GM10248 (cell line): ENCODE measurements around the gene ALDH1L1.

Experiments used
- CTCF ChIA-PET: fragments of 300-600 bp; sonication (Branson Sonifier 250); formaldehyde crosslinking; extraction: SDS; loops from one replicate; lab custom pipeline; 2021; ENCODE audit warnings: antibody characterized with exemption; lab: Yijun Ruan, JAX
- POLR2A ChIA-PET: fragments of 350-650 bp; sonication (Branson Sonifier 250); formaldehyde crosslinking; extraction: SDS; loops from one replicate; lab custom pipeline; 2020; ENCODE audit warnings: antibody characterized with exemption; lab: Yijun Ruan, JAX
- DNase-seq: peaks from one replicate; pipeline ENCODE4 v3.0.0; 2012; ENCODE audit errors: extremely low spot score
- CTCF ChIP-seq: IDR thresholded peaks from 2 replicates; pipeline ENCODE4 v1.5.1; 2012; ENCODE audit warnings: mild to moderate bottlenecking, low read depth; ENCODE audit errors: extremely low read depth, missing control alignments, control extremely low read depth

ALDH1L1 gene

GRCh38 chr3:126131881-126132750, 48.3 kb downstream of the ALDH1L1 start:
- no peak for TF ChIP-seq CTCF
- CTCF ChIA-PET: interaction anchor here (0.9 to 3.0 kb wide), 5 partner anchors 11 to 343 kb away, joined by 3 to 23 read pairs (median 5); partner anchors contain the start of gene ZXDC
- POLR2A ChIA-PET: no interaction called here
- DNase-seq: no peak

DNA sequence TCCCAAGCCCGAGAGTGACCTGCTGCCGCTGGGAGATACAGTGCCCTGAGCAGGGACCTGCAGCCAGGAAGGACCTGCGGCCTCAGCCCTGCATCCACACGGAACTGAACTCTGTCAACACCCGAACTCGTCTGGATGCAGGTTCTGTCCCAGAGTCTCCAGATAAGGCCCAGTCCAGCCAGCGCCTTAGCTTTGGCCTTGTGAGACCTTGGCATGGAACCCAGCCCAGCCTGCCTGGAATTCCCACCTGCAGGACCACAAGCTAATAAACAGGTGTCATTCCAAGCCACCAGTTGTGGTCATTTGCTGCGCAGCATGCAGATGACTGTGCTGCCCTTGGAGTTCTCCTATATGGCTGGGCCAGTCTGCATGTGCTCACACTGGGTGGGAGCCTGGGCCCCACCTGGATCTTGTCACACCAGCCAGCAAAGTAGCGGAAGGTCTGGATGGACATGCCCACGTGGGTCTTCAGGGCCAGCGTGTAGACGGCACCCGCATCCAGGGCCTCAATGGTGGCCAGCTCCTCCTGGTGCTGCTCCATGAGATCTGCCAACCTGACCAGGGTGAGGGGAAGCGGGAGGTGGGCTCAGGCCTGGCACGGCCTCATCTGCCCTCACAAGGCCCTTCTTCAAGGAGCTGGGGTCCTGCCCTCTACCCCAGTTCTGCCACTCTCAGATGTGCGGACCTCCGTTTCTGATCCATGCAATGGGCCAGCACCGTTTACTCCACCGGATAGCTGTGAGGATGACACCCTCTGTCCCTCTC, 49.2 kb downstream of the ALDH1L1 start:
- TF ChIP-seq CTCF: no peak
- DNase-seq: no peak
- ChIA-PET POLR2A (no interaction called here), CTCF (interaction anchor here (1.8 kb wide), 1 partner anchor 68 kb away, joined by 3 read pairs; no protein-coding TSS in a partner anchor)

DNA sequence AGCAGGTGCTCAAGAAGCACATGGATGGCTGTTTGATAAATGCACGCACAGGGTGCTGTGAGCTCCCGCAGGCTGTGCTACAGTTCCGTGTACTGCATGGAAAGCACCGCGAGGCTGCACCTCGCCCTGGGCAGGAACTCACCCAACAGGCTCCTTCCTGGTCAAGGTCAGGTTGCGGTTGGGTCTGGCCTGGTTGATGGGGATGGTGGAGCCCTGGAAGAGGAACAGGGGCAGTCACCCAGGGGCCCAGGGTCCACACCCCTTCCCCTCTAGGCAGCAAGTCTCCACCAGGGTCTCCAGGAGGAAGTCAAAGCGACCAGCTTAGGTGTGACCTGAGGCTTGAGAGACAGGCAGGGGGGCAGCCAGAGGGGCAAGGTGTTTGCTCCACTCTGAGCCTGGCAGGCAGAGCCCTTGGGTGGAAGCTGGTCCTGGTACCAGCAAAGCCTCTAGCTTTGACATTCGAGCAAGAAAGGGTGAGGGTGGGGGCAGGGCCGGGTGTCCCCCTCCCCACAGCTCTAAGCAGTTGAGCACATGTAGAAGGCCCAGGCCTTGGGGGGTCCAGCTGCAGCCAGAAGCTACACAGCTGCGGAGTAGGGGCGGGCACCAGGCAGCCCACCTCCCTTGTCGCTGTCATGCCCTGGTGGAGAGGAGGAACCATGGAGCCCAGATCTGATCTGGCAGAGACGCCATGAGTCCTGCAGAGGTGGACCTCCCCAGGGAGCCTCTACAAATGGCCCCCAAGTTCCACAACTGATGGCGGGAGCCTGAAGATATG, 50.1 kb downstream of the ALDH1L1 start:
- ChIA-PET POLR2A (no interaction called here), CTCF (no interaction called here)
- no peak for TF ChIP-seq CTCF
- no peak for DNase-seq

DNA sequence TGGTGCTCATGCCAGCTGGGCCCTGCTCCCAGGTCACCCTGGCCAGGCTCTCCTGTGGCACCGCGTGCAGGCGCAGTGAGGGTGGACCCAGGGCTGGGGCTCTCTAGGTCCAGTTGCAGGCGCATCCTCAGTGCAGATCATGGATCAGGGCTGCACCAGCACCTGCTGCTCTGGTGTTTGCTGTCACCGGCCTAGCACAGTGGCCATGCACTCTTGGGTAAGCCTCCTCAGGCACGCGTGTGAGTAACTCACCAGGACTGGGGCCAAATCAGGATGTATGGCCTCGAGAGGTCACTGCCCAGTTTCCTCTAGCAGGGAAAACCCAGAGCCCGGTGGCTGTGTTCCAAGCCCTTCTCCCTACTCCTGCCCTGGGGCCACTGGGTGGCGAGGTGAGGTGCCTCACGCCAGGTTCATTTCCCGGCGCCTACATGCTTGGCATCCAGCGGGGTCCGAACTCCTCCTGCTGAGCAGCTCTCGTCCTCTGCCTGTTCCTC, 50.9 kb downstream of the ALDH1L1 start:
- TF ChIP-seq CTCF: no peak
- ChIA-PET CTCF (no interaction called here), POLR2A (no interaction called here)

GRCh38 chr3:126128504-126129397, 51.6 kb downstream of the ALDH1L1 start:
- CTCF ChIA-PET: no interaction called here
- POLR2A ChIA-PET: no interaction called here
- TF ChIP-seq CTCF: no peak
- DNase-seq: no peak

More for the DNA sequence above, 50.9 kb downstream of the ALDH1L1 start:
- DNase-seq: no peak
